B cell (primary cell): Measurements from ENCODE around the gene SPPL2B. TPM values are rescaled to one million over a fixed set of nuclear protein-coding genes. Genes with fewer than 3 reads are reported as not detected.
A peak's percentile ranks its signal among the peaks of the same experiment; 100 is the strongest.

Experiments
- ATAC-seq: fragments of 200-7000 bp; cut with Tn5 transposase; one replicate; pipeline ENCODE4 v1.10.0; 2021; ENCODE audit warnings: low read depth, mild to moderate bottlenecking, moderate number of reproducible peaks, moderate library complexity
- CTCF ChIA-PET: fragments of 350-600 bp; sonication (Branson Sonifier 250); formaldehyde crosslinking; loops from one replicate; lab custom pipeline; 2021; ENCODE audit warnings: antibody characterized with exemption, inconsistent platforms; lab: Charles Lee
- POLR2A ChIA-PET: fragments of 350-600 bp; sonication (Branson Sonifier 250); formaldehyde crosslinking; loops from one replicate; lab custom pipeline; 2021; ENCODE audit warnings: antibody characterized with exemption; lab: Charles Lee
- DNase-seq: peaks from one replicate; pipeline ENCODE4 v3.0.0; 2013
- H2AFZ ChIP-seq: 2 replicates; pipeline ENCODE4 v1.6.1; 2012; ENCODE audit warnings: mild to moderate bottlenecking, low read depth, low read length; ENCODE audit not compliant: insufficient read depth, poor library complexity, severe bottlenecking
- H3K27ac ChIP-seq, 2 donors: 1 replicate in 1 of 2; 2 replicates in 1 of 2; pipeline ENCODE4 v1.5.1; 2012 to 2013; ENCODE audit warnings: low read length in 2 of 2, mild to moderate bottlenecking in 2 of 2, moderate library complexity in 1 of 2
- H3K27me3 ChIP-seq, 4 experiments: fragments of 200-600 bp in 1 of 4; sonication (generic) in 1 of 4; replicated peaks in 1 of 4; 1 replicate in 2 of 4; 2 replicates in 2 of 4; pipeline versions ENCODE4 v1.6.1 to v1.7.0; 2013 to 2016; ENCODE audit warnings: low read length in 3 of 4, mild to moderate bottlenecking in 2 of 4, mixed read lengths in 1 of 4, moderate library complexity in 1 of 4; ENCODE audit not compliant: insufficient read depth in 4 of 4, control insufficient read depth in 3 of 4; ENCODE audit errors: control extremely low read depth in 1 of 4
- H3K36me3 ChIP-seq, 2 experiments: replicated peaks in 1 of 2; 1 replicate in 1 of 2; 2 replicates in 1 of 2; pipeline versions ENCODE4 v1.6.1 to v1.7.1; 2013; ENCODE audit warnings: low read length in 1 of 2; ENCODE audit not compliant: insufficient read depth in 2 of 2, control insufficient read depth in 1 of 2; ENCODE audit errors: control extremely low read depth in 1 of 2, extremely low read depth in 1 of 2
- H3K4me1 ChIP-seq, 2 donors: fragments of 200-600 bp in 1 of 2; sonication (generic) in 1 of 2; 1 replicate in 1 of 2; 2 replicates in 1 of 2; pipeline versions ENCODE4 v1.5.1 to v1.6.1; 2013 to 2017; ENCODE audit warnings: low read length in 2 of 2; ENCODE audit not compliant: control insufficient read depth in 2 of 2, insufficient read depth in 2 of 2
- H3K4me2 ChIP-seq: replicated peaks from 2 replicates; pipeline ENCODE3; 2012; ENCODE audit warnings: mild to moderate bottlenecking, low read depth, low read length; ENCODE audit not compliant: poor library complexity, severe bottlenecking
- H3K4me3 ChIP-seq, 5 experiments: fragments of 200-600 bp in 1 of 5; sonication (generic) in 1 of 5; 1 replicate in 3 of 5; 2 replicates in 2 of 5; pipeline versions ENCODE4 v1.5.1 to v1.7.0; 2011 to 2016; ENCODE audit warnings: low read length in 4 of 5, mild to moderate bottlenecking in 4 of 5, low read depth in 2 of 5, control low read depth in 1 of 5, moderate library complexity in 1 of 5; ENCODE audit not compliant: insufficient read depth in 1 of 5; ENCODE audit errors: control extremely low read depth in 1 of 5, extremely low read depth in 1 of 5
- H3K79me2 ChIP-seq: fragments of 200-600 bp; sonication (generic); one replicate; pipeline ENCODE4 v1.6.0; 2016; ENCODE audit warnings: low read length; ENCODE audit not compliant: control insufficient read depth, insufficient read depth
- H3K9ac ChIP-seq: fragments of 200-600 bp; sonication (generic); 2 replicates; pipeline ENCODE4 v1.6.1; 2017; ENCODE audit warnings: mild to moderate bottlenecking, low read length, moderate library complexity
- H3K9me3 ChIP-seq, 3 donors: one replicate each; pipeline versions ENCODE4 v1.6.1 to v1.7.1; 2013; ENCODE audit warnings: low read length in 2 of 3; ENCODE audit not compliant: control insufficient read depth in 2 of 3, insufficient read depth in 1 of 3; ENCODE audit errors: control extremely low read depth in 1 of 3
- H4K20me1 ChIP-seq: 2 replicates; pipeline ENCODE4 v1.6.0; 2012; ENCODE audit warnings: mild to moderate bottlenecking, low read length; ENCODE audit not compliant: insufficient read depth, control insufficient read depth, poor library complexity, severe bottlenecking
- H3K27ac Mint-ChIP-seq: one replicate; pipeline ENCODE4 v1.8.0; 2021; ENCODE audit warnings: mixed read lengths
- H3K27me3 Mint-ChIP-seq: one replicate; pipeline ENCODE4 v1.8.0; 2021; ENCODE audit warnings: mixed read lengths
- H3K4me1 Mint-ChIP-seq: one replicate; pipeline ENCODE4 v1.8.0; 2021; ENCODE audit warnings: mixed read lengths
- H3K4me3 Mint-ChIP-seq: one replicate; pipeline ENCODE4 v1.8.0; 2021; ENCODE audit warnings: mixed read lengths
- H3K9me3 Mint-ChIP-seq: one replicate; pipeline ENCODE4 v1.8.0; 2022; ENCODE audit warnings: mixed read lengths; ENCODE audit not compliant: insufficient read depth
- EZH2 ChIP-seq: IDR thresholded peaks from 2 replicates; pipeline ENCODE4 v1.6.1; 2012; ENCODE audit warnings: borderline replicate concordance, low read depth, mild to moderate bottlenecking, moderate library complexity, low read length; ENCODE audit not compliant: insufficient read depth, poor library complexity, severe bottlenecking
- WGBS: methylation state at CpG from one replicate; pipeline ENCODE4 v1.1.5; 2013; ENCODE audit warnings: missing lambda C conversion rate; ENCODE audit not compliant: insufficient coverage; 5-methylcytosine and 5-hydroxymethylcytosine counted together
- intact Hi-C: fragments of 100-400 bp; cut with micrococcal nuclease; formaldehyde crosslinking; loops from one replicate; pipeline ENCODE4 v1.10.0; 2022
- polyA plus RNA-seq: library from polyadenylated mRNA; depleted of rRNA; stranded (reverse); fragments of >200 nt; gene quantifications from 2 replicates; pipeline ENCODE4 v1.2.3, GENCODE V29; 2012
- total RNA-seq, 2 donors: library from RNA; stranded (reverse); fragments of 120-200 nt in 1 of 2; gene quantifications; 1 replicate in 1 of 2; 2 replicates in 1 of 2; pipeline versions ENCODE4 v1.2.3 to v1.2.4, GENCODE V29; 2013 to 2022
- TF ChIP-seq, protein P1 (sequence below): fragments of 200-600 bp; IDR thresholded peaks from one replicate; pipeline ENCODE4 v1.8.0; 2022; ENCODE audit warnings: antibody characterized with exemption, mild to moderate bottlenecking

Gene SPPL2B
- total and polyA plus RNA-seq, 2 donors (not counting 1 experiment from before 2014, with no cell fraction given), result 415 to 479 TPM

DNA sequence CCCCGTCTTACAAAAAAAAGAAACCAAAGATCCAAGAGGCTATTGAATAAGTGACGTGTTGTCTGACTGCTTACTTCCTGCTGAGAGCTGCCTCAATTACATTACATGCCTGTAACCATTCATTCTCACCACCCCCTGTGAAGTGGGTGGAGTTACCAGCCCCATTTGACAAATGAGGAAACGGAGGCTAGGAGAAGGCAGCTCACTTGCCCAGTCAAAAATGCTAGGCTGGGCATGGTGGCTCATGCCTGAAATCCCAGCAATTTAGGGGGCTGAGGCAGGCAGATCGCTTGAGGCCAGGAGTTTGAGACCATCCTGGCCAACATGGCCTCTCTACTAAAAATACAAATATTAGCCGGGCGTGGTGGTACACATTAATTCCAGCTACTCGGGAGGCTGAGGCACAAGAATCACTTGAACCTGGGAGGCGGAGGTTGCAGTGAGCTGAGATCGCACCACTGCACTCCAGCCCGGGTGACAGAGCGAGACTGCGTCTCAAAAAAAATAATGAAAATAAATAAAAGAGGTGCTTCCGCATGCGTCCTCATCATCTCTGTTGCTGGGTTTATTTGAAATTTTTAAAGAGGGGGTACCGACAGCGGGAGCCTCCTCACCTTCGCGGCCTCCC is 597 bp upstream of the SPPL2B start:
- no peaks in the 10 kb centered on the region for H3K9me3 ChIP-seq
- peak overlapping the region; percentile 96 for H3K4me3 Mint-ChIP-seq
- peaks cover 0 to 22% of the 10 kb centered on the region in 2 experiments for H3K36me3 ChIP-seq
- no peaks in the 10 kb centered on the region for H3K27me3 Mint-ChIP-seq
- H3K4me1 Mint-ChIP-seq, result peaks cover 77% of the 10 kb centered on the region
- peak overlapping the region; percentile 83 for H3K9ac ChIP-seq
- peaks cover 95% of the 10 kb centered on the region for H3K79me2 ChIP-seq
- no peaks in the 10 kb centered on the region for H3K27me3 ChIP-seq
- peaks cover 5% of the 10 kb centered on the region for H4K20me1 ChIP-seq
- intact Hi-C loops, result no loop called here
- TF ChIP-seq, protein P1, sequence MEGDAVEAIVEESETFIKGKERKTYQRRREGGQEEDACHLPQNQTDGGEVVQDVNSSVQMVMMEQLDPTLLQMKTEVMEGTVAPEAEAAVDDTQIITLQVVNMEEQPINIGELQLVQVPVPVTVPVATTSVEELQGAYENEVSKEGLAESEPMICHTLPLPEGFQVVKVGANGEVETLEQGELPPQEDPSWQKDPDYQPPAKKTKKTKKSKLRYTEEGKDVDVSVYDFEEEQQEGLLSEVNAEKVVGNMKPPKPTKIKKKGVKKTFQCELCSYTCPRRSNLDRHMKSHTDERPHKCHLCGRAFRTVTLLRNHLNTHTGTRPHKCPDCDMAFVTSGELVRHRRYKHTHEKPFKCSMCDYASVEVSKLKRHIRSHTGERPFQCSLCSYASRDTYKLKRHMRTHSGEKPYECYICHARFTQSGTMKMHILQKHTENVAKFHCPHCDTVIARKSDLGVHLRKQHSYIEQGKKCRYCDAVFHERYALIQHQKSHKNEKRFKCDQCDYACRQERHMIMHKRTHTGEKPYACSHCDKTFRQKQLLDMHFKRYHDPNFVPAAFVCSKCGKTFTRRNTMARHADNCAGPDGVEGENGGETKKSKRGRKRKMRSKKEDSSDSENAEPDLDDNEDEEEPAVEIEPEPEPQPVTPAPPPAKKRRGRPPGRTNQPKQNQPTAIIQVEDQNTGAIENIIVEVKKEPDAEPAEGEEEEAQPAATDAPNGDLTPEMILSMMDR, result no peak
- TF ChIP-seq EZH2, result no peak
- POLR2A ChIA-PET, result interaction anchor here (0.6 to 3.7 kb wide), 5 partner anchors 11 to 297 kb away, joined by 3 to 25 read pairs (median 5); no protein-coding TSS in a partner anchor
- peak overlapping the region; percentile 71 to 90 for H3K27ac ChIP-seq
- peak overlapping the region; percentile 98 for H3K27ac Mint-ChIP-seq
- no peaks in the 10 kb centered on the region for H3K9me3 Mint-ChIP-seq
- DNase-seq, result peak; percentile 80
- peaks cover 75 to 87% of the 10 kb centered on the region in 2 donors for H3K4me1 ChIP-seq
- H2AFZ ChIP-seq, result peak overlapping the region; percentile 84
- H3K4me2 ChIP-seq, result peak overlapping the region; percentile 95
- no peak for ATAC-seq
- H3K4me3 ChIP-seq, result peak overlapping the region; percentile 66 to 97 (median 92)
- CTCF ChIA-PET, result interaction anchor here (0.7 to 5.1 kb wide), 4 partner anchors 12 to 173 kb away, joined by 3 to 24 read pairs (median 6); no protein-coding TSS in a partner anchor
- WGBS, result 0% methylated on average over 9 of the region's 18 CpGs

DNA sequence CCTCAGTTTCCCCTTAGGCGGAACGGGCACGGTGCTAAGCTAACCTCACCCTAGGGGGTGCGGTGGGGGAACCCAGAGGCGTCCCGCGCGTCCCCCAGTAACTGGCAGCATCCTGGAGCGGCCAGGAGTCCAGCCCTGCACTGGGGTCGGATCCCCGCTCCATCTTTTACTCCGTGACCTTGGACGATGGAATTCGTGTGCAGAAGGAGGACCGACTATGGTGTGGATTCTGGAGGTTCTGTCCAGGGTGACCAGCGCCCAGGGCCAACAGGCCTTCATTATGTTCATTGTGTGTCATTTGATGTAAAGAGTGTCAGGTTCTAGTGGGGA is 630 bp downstream of the SPPL2B start:
- ChIA-PET CTCF (interaction anchor here (1.6 kb wide), 1 partner anchor 63 kb away, joined by 4 read pairs; no protein-coding TSS in a partner anchor), POLR2A (no interaction called here)
- H3K4me1 Mint-ChIP-seq, result peaks cover 83% of the 10 kb centered on the region
- H3K27me3 Mint-ChIP-seq, result no peaks in the 10 kb centered on the region
- Histone ChIP-seq H3K9me3 (no peaks in the 10 kb centered on the region), H2AFZ (peak overlapping the region; percentile 84), H3K4me3 (peak overlapping the region; percentile 21 to 97 (median 92)), H3K79me2 (peaks cover 97% of the 10 kb centered on the region), H3K4me2 (peak overlapping the region; percentile 95), H3K36me3 (peaks cover 0 to 13% of the 10 kb centered on the region in 2 experiments), H3K4me1 (peaks cover 82 to 92% of the 10 kb centered on the region in 2 donors), H3K27me3 (no peaks in the 10 kb centered on the region), H3K27ac (peak overlapping the region; percentile 60 to 90), H4K20me1 (peaks cover 5% of the 10 kb centered on the region), H3K9ac (peak overlapping the region; percentile 83)
- peak overlapping the region; percentile 96 for H3K4me3 Mint-ChIP-seq
- intact Hi-C loops, result no loop called here
- no peaks in the 10 kb centered on the region for H3K9me3 Mint-ChIP-seq
- TF ChIP-seq, protein P1, result no peak
- TF ChIP-seq EZH2, result no peak
- no peak for ATAC-seq
- WGBS, result 8% methylated on average over 16 of the region's 16 CpGs
- no peak for DNase-seq
- peak overlapping the region; percentile 94 for H3K27ac Mint-ChIP-seq
